Natural killer cell (primary cell): Measurements from ENCODE around the gene DYRK1B. TPM values are rescaled to one million over a fixed set of nuclear protein-coding genes. Genes with fewer than 3 reads are reported as not detected.

Experiments
- ATAC-seq, 3 donors: fragments of 150-1000 bp in 2 of 3; fragments of 200-7000 bp in 1 of 3; cut with Tn5 transposase; 1 replicate in 1 of 3; 2 replicates in 2 of 3; pipeline ENCODE4 v1.10.0; 2021; ENCODE audit warnings: mild to moderate bottlenecking in 2 of 3, moderate library complexity in 2 of 3
- DNase-seq, 2 donors: peaks; one replicate each; pipeline versions ENCODE4 v3.0.0 to v3.0.0-alpha.2; 2013 to 2021; ENCODE audit warnings: mixed read lengths in 1 of 2
- H3K27ac ChIP-seq: one replicate; pipeline ENCODE4 v1.5.1; 2013; ENCODE audit warnings: mild to moderate bottlenecking, low read length
- H3K27me3 ChIP-seq: one replicate; pipeline ENCODE4 v1.6.1; 2013; ENCODE audit warnings: low read length; ENCODE audit not compliant: control insufficient read depth, insufficient read depth
- H3K36me3 ChIP-seq: one replicate; pipeline ENCODE4 v1.6.1; 2013; ENCODE audit warnings: low read length; ENCODE audit not compliant: control insufficient read depth, insufficient read depth
- H3K4me1 ChIP-seq: one replicate; pipeline ENCODE4 v1.6.1; 2013; ENCODE audit warnings: low read length; ENCODE audit not compliant: control insufficient read depth, insufficient read depth
- H3K4me3 ChIP-seq: one replicate; pipeline ENCODE4 v1.5.1; 2013; ENCODE audit warnings: low read length
- H3K9me3 ChIP-seq: one replicate; pipeline ENCODE4 v1.6.1; 2013; ENCODE audit warnings: low read length; ENCODE audit not compliant: control insufficient read depth, insufficient read depth
- H3K27ac Mint-ChIP-seq, 2 donors: one replicate each; pipeline ENCODE4 v1.8.0; 2022; ENCODE audit warnings: mild to moderate bottlenecking in 2 of 2, mixed read lengths in 2 of 2, moderate library complexity in 1 of 2
- H3K27me3 Mint-ChIP-seq, 2 donors: one replicate each; pipeline ENCODE4 v1.8.0; 2022; ENCODE audit warnings: low read depth in 2 of 2, mixed read lengths in 2 of 2
- H3K36me3 Mint-ChIP-seq: one replicate; pipeline ENCODE4 v1.8.0; 2022; ENCODE audit warnings: mixed read lengths
- H3K4me1 Mint-ChIP-seq, 2 donors: one replicate each; pipeline ENCODE4 v1.8.0; 2022; ENCODE audit warnings: mixed read lengths in 2 of 2
- H3K4me3 Mint-ChIP-seq: one replicate; pipeline ENCODE4 v1.8.0; 2022; ENCODE audit warnings: mild to moderate bottlenecking, moderate library complexity, mixed read lengths
- H3K9me3 Mint-ChIP-seq, 2 donors: one replicate each; pipeline ENCODE4 v1.8.0; 2022; ENCODE audit warnings: mixed read lengths in 2 of 2
- CTCF ChIP-seq: fragments of 200-600 bp; IDR thresholded peaks from one replicate; pipeline ENCODE4 v1.8.0; 2022; ENCODE audit warnings: antibody characterized with exemption
- WGBS: methylation state at CpG from one replicate; pipeline ENCODE4 v1.1.7; 2013; ENCODE audit warnings: missing lambda C conversion rate; ENCODE audit not compliant: insufficient coverage; 5-methylcytosine and 5-hydroxymethylcytosine counted together
- intact Hi-C: fragments of 100-400 bp; cut with micrococcal nuclease; formaldehyde crosslinking; loops from one replicate; pipeline ENCODE4 v1.14.2; 2022
- total RNA-seq, 4 donors: library from RNA; stranded (reverse); fragments of 120-200 nt in 1 of 4; gene quantifications; one replicate each; pipeline versions ENCODE4 v1.2.3 to v1.2.4, GENCODE V29; 2013 to 2022

The DYRK1B gene
- total RNA-seq, 3 donors from 2014 or later (not counting 1 experiment from before 2014, with no cell fraction given): 27.5 to 54.2 (median 43.8) TPM

- H3K4me1 Mint-ChIP-seq: no peaks in the 10 kb centered on the region
- no peaks in the 10 kb centered on the region for H3K9me3 Mint-ChIP-seq
- ATAC-seq: no peak
These were observed 53.1 kb downstream of the DYRK1B start for GRCh38 chr19:39780894-39781293.

GRCh38 chr19:39778763-39779162 lies 55.2 kb downstream of the DYRK1B start, which contains the start of gene LEUTX:
Gene LEUTX (plus strand): TSS chr19:39778854. CDS start chr19:39778921, 67 bp downstream.
- WGBS: 39% methylated on average over 4 of the region's 4 CpGs
- ATAC-seq (no peak), DNase-seq (no peak)
- intact Hi-C loops: no loop called here
- Mint-ChIP-seq H3K9me3 (no peaks in the 10 kb centered on the region), H3K4me3 (no peak within 1 kb of the TSS), H3K27ac (no peak within 1 kb of the TSS), H3K4me1 (no peaks in the 10 kb centered on the region), H3K36me3 (no peaks in the 10 kb centered on the region), H3K27me3 (peaks cover 22 to 37% of the 10 kb centered on the region in 2 donors)
- Histone ChIP-seq H3K36me3 (no peaks in the 10 kb centered on the region), H3K4me1 (no peaks in the 10 kb centered on the region), H3K27me3 (no peaks in the 10 kb centered on the region), H3K27ac (no peak within 1 kb of the TSS), H3K9me3 (no peaks in the 10 kb centered on the region), H3K4me3 (no peak within 1 kb of the TSS)
- TF ChIP-seq CTCF: no peak

More at GRCh38 chr19:39780894-39781293, 53.1 kb downstream of the DYRK1B start:
- intact Hi-C loops: no loop called here
- Mint-ChIP-seq H3K27me3 (peaks cover 35 to 47% of the 10 kb centered on the region in 2 donors), H3K36me3 (no peaks in the 10 kb centered on the region), H3K27ac (no peak overlapping the region), H3K4me3 (no peak overlapping the region)
- Histone ChIP-seq H3K9me3 (no peaks in the 10 kb centered on the region), H3K4me3 (no peak overlapping the region), H3K27me3 (no peaks in the 10 kb centered on the region), H3K4me1 (no peaks in the 10 kb centered on the region), H3K27ac (no peak overlapping the region), H3K36me3 (no peaks in the 10 kb centered on the region)
- 86% methylated on average over 3 of the region's 3 CpGs for WGBS
- DNase-seq: no peak
- no peak for TF ChIP-seq CTCF

Other genes starting within 250 kb of the DYRK1B start
- not detected for gene LGALS13, start 231.6 kb downstream of the DYRK1B start, total RNA-seq
- not detected for gene LGALS16, start 178.2 kb downstream of the DYRK1B start, total RNA-seq
- not detected for gene LGALS14, start 129.7 kb downstream of the DYRK1B start, total RNA-seq
- gene CLC, start 96.1 kb downstream of the DYRK1B start, total RNA-seq: 100 to 1,000 TPM in 1 of 3 donors, 10 to 100 TPM in 1, not detected in 1; 11.2 to 487 TPM
- gene LEUTX, start 55.3 kb downstream of the DYRK1B start, total RNA-seq: not detected
- gene FBL, start 12.2 kb upstream of the DYRK1B start, total RNA-seq: 100 to 1,000 TPM; 181 to 213 (median 201) TPM
- gene FCGBP, start 100.5 kb upstream of the DYRK1B start, total RNA-seq: 10 to 100 TPM; 10.6 to 25.1 (median 17.3) TPM
- 100 to 1,000 TPM in 2 of 3 donors, 10 to 100 TPM in 1; 84.9 to 116 (median 101) TPM for gene PSMC4, start 137.0 kb upstream of the DYRK1B start, total RNA-seq
- 1 to 10 TPM; 3.3 to 4.0 (median 3.8) TPM for gene ZNF546, start 162.9 kb upstream of the DYRK1B start, total RNA-seq
- 10 to 100 TPM; 14.1 to 19.2 (median 17.2) TPM for gene ZNF780B, start 222.1 kb upstream of the DYRK1B start, total RNA-seq